Fibroblast of the aortic adventitia (primary cell): Measurements from ENCODE around the gene SHB. TPM values are rescaled to one million over a fixed set of nuclear protein-coding genes. Genes with fewer than 3 reads are reported as not detected.
A peak's percentile ranks its signal among the peaks of the same experiment; 100 is the strongest.

Source experiments
- DNase-seq: peaks from one replicate; pipeline ENCODE4 v3.0.0-alpha.2; 2010; ENCODE audit warnings: low read depth
- H3K4me3 ChIP-seq: 2 replicates; pipeline ENCODE4 v1.5.1; 2011; ENCODE audit warnings: low read depth, mild to moderate bottlenecking, control low read depth, low read length, moderate library complexity
- CTCF ChIP-seq: IDR thresholded peaks from 2 replicates; pipeline ENCODE4 v1.5.1; 2011; ENCODE audit warnings: mild to moderate bottlenecking, low read length, control low read depth, inconsistent platforms; ENCODE audit not compliant: insufficient read depth
- total RNA-seq: library from RNA; depleted of rRNA; stranded (reverse); fragments of >200 nt; gene quantifications from 2 replicates; pipeline ENCODE4 v1.2.3, GENCODE V29; 2012; ENCODE audit warnings: low replicate concordance

SHB gene
- total RNA-seq, 1 donor = 26.5 TPM

- TF ChIP-seq CTCF = no peak
- H3K4me3 ChIP-seq = no peak overlapping the region
- no peak for DNase-seq
Observed at GRCh38 chr9:38089387-38090165, 20.5 kb upstream of the SHB start.

- peak; percentile 53 for DNase-seq
- H3K4me3 ChIP-seq = no peak overlapping the region
- peak; percentile 97 for TF ChIP-seq CTCF
Observed at GRCh38 chr9:38088006-38088925, 19.2 kb upstream of the SHB start.

GRCh38 chr9:38086496-38086895 is 17.5 kb upstream of the SHB start:
- no peak overlapping the region for H3K4me3 ChIP-seq
- DNase-seq = no peak
- TF ChIP-seq CTCF = no peak

GRCh38 chr9:38085308-38085707 is 16.3 kb upstream of the SHB start:
- no peak for TF ChIP-seq CTCF
- no peak for DNase-seq
- H3K4me3 ChIP-seq = no peak overlapping the region

GRCh38 chr9:38084556-38084880 is 15.5 kb upstream of the SHB start:
- no peak for TF ChIP-seq CTCF
- no peak overlapping the region for H3K4me3 ChIP-seq
- DNase-seq = no peak

- no peak overlapping the region for H3K4me3 ChIP-seq
- DNase-seq = no peak
- no peak for TF ChIP-seq CTCF
Observed at GRCh38 chr9:38083858-38084555, 15.0 kb upstream of the SHB start.
